Natural killer cell (primary cell): Measurements from ENCODE around the gene EPOP. TPM values are rescaled to one million over a fixed set of nuclear protein-coding genes. Genes with fewer than 3 reads are reported as not detected.

Experiments used
- ATAC-seq, 3 donors: fragments of 150-1000 bp in 2 of 3; fragments of 200-7000 bp in 1 of 3; cut with Tn5 transposase; 1 replicate in 1 of 3; 2 replicates in 2 of 3; pipeline ENCODE4 v1.10.0; 2021; ENCODE audit warnings: mild to moderate bottlenecking in 2 of 3, moderate library complexity in 2 of 3
- DNase-seq, 2 donors: peaks; one replicate each; pipeline versions ENCODE4 v3.0.0 to v3.0.0-alpha.2; 2013 to 2021; ENCODE audit warnings: mixed read lengths in 1 of 2
- H3K27ac ChIP-seq: one replicate; pipeline ENCODE4 v1.5.1; 2013; ENCODE audit warnings: mild to moderate bottlenecking, low read length
- H3K27me3 ChIP-seq: one replicate; pipeline ENCODE4 v1.6.1; 2013; ENCODE audit warnings: low read length; ENCODE audit not compliant: control insufficient read depth, insufficient read depth
- H3K36me3 ChIP-seq: one replicate; pipeline ENCODE4 v1.6.1; 2013; ENCODE audit warnings: low read length; ENCODE audit not compliant: control insufficient read depth, insufficient read depth
- H3K4me1 ChIP-seq: one replicate; pipeline ENCODE4 v1.6.1; 2013; ENCODE audit warnings: low read length; ENCODE audit not compliant: control insufficient read depth, insufficient read depth
- H3K4me3 ChIP-seq: one replicate; pipeline ENCODE4 v1.5.1; 2013; ENCODE audit warnings: low read length
- H3K9me3 ChIP-seq: one replicate; pipeline ENCODE4 v1.6.1; 2013; ENCODE audit warnings: low read length; ENCODE audit not compliant: control insufficient read depth, insufficient read depth
- H3K27ac Mint-ChIP-seq, 2 donors: one replicate each; pipeline ENCODE4 v1.8.0; 2022; ENCODE audit warnings: mild to moderate bottlenecking in 2 of 2, mixed read lengths in 2 of 2, moderate library complexity in 1 of 2
- H3K27me3 Mint-ChIP-seq, 2 donors: one replicate each; pipeline ENCODE4 v1.8.0; 2022; ENCODE audit warnings: low read depth in 2 of 2, mixed read lengths in 2 of 2
- H3K36me3 Mint-ChIP-seq: one replicate; pipeline ENCODE4 v1.8.0; 2022; ENCODE audit warnings: mixed read lengths
- H3K4me1 Mint-ChIP-seq, 2 donors: one replicate each; pipeline ENCODE4 v1.8.0; 2022; ENCODE audit warnings: mixed read lengths in 2 of 2
- H3K4me3 Mint-ChIP-seq: one replicate; pipeline ENCODE4 v1.8.0; 2022; ENCODE audit warnings: mild to moderate bottlenecking, moderate library complexity, mixed read lengths
- H3K9me3 Mint-ChIP-seq, 2 donors: one replicate each; pipeline ENCODE4 v1.8.0; 2022; ENCODE audit warnings: mixed read lengths in 2 of 2
- CTCF ChIP-seq: fragments of 200-600 bp; IDR thresholded peaks from one replicate; pipeline ENCODE4 v1.8.0; 2022; ENCODE audit warnings: antibody characterized with exemption
- WGBS: methylation state at CpG from one replicate; pipeline ENCODE4 v1.1.7; 2013; ENCODE audit warnings: missing lambda C conversion rate; ENCODE audit not compliant: insufficient coverage; 5-methylcytosine and 5-hydroxymethylcytosine counted together
- intact Hi-C: fragments of 100-400 bp; cut with micrococcal nuclease; formaldehyde crosslinking; loops from one replicate; pipeline ENCODE4 v1.14.2; 2022
- total RNA-seq, 4 donors: library from RNA; stranded (reverse); fragments of 120-200 nt in 1 of 4; gene quantifications; one replicate each; pipeline versions ENCODE4 v1.2.3 to v1.2.4, GENCODE V29; 2013 to 2022

EPOP gene
- total RNA-seq, 3 donors from 2014 or later (not counting 1 experiment from before 2014, with no cell fraction given) = 0.66 to 1.9 (median 1.1) TPM

GRCh38 chr17:38712593-38712992 is 37.8 kb upstream of the EPOP start:
- DNase-seq = no peak
- Histone ChIP-seq H3K36me3 (peaks cover 93% of the 10 kb centered on the region), H3K9me3 (no peaks in the 10 kb centered on the region), H3K27ac (no peak overlapping the region), H3K4me3 (no peak overlapping the region), H3K4me1 (peaks cover 41% of the 10 kb centered on the region), H3K27me3 (no peaks in the 10 kb centered on the region)
- intact Hi-C loops = no loop called here
- no peak for TF ChIP-seq CTCF
- Mint-ChIP-seq H3K27ac (peak overlapping the region; percentile 73), H3K4me3 (no peak overlapping the region), H3K36me3 (peaks cover 8% of the 10 kb centered on the region), H3K4me1 (peaks cover 43 to 64% of the 10 kb centered on the region in 2 donors), H3K27me3 (no peaks in the 10 kb centered on the region), H3K9me3 (no peaks in the 10 kb centered on the region)
- 94% methylated on average over 8 of the region's 10 CpGs for WGBS
- no peak for ATAC-seq

- Mint-ChIP-seq H3K36me3 (peaks cover 8% of the 10 kb centered on the region), H3K9me3 (no peaks in the 10 kb centered on the region), H3K27ac (peak overlapping the region; percentile 73), H3K4me1 (peaks cover 50 to 68% of the 10 kb centered on the region in 2 donors), H3K4me3 (peak overlapping the region; percentile 45), H3K27me3 (no peaks in the 10 kb centered on the region)
- Histone ChIP-seq H3K27me3 (no peaks in the 10 kb centered on the region), H3K4me3 (no peak overlapping the region), H3K4me1 (peaks cover 47% of the 10 kb centered on the region), H3K9me3 (no peaks in the 10 kb centered on the region), H3K27ac (no peak overlapping the region), H3K36me3 (peaks cover 89% of the 10 kb centered on the region)
- WGBS = 68% methylated on average over 25 of the region's 26 CpGs
- DNase-seq (no peak), ATAC-seq (peak; percentile 45 to 74 (median 73))
- intact Hi-C loops = no loop called here
- no peak for TF ChIP-seq CTCF
Observed at GRCh38 chr17:38711792-38712571, 37.2 kb upstream of the EPOP start.

- Mint-ChIP-seq H3K9me3 (no peaks in the 10 kb centered on the region), H3K36me3 (peaks cover 8% of the 10 kb centered on the region), H3K4me1 (peaks cover 60 to 72% of the 10 kb centered on the region in 2 donors), H3K27me3 (no peaks in the 10 kb centered on the region), H3K4me3 (peak overlapping the region; percentile 47), H3K27ac (peak overlapping the region; percentile 73)
- intact Hi-C loops = no loop called here
- no peaks in the 10 kb centered on the region for H3K27me3 ChIP-seq
- H3K9me3 ChIP-seq = no peaks in the 10 kb centered on the region
- 80% methylated on average over 5 of the region's 5 CpGs for WGBS
- no peak for ATAC-seq
- H3K27ac ChIP-seq = no peak overlapping the region
- H3K36me3 ChIP-seq = peaks cover 79% of the 10 kb centered on the region
- no peak for DNase-seq
- no peak overlapping the region for H3K4me3 ChIP-seq
- no peak for TF ChIP-seq CTCF
- peaks cover 57% of the 10 kb centered on the region for H3K4me1 ChIP-seq
Observed at GRCh38 chr17:38710985-38711384, 36.2 kb upstream of the EPOP start.

GRCh38 chr17:38710604-38710962 is 35.8 kb upstream of the EPOP start:
- peaks cover 62 to 72% of the 10 kb centered on the region in 2 donors for H3K4me1 Mint-ChIP-seq
- H3K4me3 ChIP-seq = no peak overlapping the region
- peak overlapping the region; percentile 73 for H3K27ac Mint-ChIP-seq
- no peaks in the 10 kb centered on the region for H3K9me3 Mint-ChIP-seq
- no peak overlapping the region for H3K27ac ChIP-seq
- H3K9me3 ChIP-seq = no peaks in the 10 kb centered on the region
- no peak for TF ChIP-seq CTCF
- H3K36me3 Mint-ChIP-seq = peaks cover 8% of the 10 kb centered on the region
- no peaks in the 10 kb centered on the region for H3K27me3 Mint-ChIP-seq
- peaks cover 75% of the 10 kb centered on the region for H3K36me3 ChIP-seq
- ATAC-seq (no peak), DNase-seq (no peak)
- peaks cover 59% of the 10 kb centered on the region for H3K4me1 ChIP-seq
- H3K27me3 ChIP-seq = no peaks in the 10 kb centered on the region
- H3K4me3 Mint-ChIP-seq = peak overlapping the region; percentile 47
- 92% methylated on average over 3 of the region's 3 CpGs for WGBS
- intact Hi-C loops = no loop called here
